NCI-H1436 (cell line): Measurements from ENCODE around the gene YARS1.
"Not testable (repeated sequence)": the region's sequence is repeated elsewhere in the genome, so short reads cannot be mapped to it uniquely, and the experiment has no call there.

Experiments used
- DNase-seq: peaks from one replicate; lab custom pipeline; 2025; lab: John Stamatoyannopoulos, UW

The YARS1 gene

GRCh38 chr1:32817815-32818786 lies 943 bp upstream of the YARS1 start:
- peak; percentile 71 for DNase-seq

DNA sequence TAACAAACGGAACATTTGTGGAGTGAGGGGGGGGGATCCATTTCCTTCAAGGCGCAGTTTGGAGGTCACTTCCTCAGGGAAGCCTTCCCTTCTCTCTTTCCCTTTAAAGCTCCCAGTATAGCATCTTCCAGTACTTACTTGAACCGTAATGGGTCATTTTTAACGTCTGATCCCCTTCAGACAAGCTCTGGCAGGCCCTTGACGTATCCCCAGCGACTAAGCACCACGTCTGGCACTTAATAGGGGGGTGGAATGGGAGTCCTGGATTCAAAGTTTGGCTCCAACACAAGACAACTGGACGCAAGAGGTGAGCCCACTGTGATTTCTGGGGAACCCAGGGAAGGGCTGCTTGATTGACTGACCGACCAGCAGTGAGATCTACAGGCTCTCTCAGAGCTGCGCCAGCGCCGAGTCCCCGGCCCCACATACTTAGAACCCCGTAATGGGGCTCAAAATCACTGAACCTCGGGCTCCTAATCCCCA lies 441 bp downstream of the YARS1 start:
- DNase-seq: no peak

DNA sequence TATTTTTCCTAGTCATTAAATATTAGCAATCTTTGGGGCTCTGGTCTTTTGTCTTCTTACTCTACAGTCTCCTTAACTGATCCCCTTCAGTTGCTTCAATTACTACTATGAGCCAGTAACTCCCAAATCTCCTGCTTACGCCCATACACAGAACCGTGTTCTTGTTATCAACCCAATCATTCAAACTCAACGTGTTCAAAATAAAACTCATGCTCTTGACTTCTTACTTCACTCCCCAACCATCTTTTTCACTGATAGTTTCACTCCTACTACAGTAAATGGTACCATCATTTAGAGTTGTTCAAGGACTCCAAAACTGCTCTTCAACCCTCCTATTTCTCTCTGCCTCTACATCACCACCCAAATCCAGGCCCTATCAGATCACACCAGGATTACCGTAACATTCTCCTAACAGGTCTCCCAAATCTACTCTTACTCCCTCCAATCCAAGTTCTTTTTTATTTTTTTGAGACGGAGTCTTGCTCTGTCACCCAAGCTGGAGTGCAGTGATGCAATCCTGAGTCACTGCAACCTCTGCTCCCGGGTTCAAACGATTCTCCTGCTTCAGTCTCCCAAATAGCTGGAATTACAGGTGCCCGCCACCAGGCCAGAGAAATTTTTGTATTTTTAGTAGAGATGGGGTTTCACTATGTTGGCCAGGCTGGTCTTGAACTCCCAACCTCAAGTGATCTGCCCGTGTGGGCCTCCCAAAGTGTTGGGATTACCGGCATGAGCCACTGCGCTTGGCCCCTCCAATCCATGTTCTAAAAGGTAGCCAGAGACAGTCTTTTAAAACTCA lies 3.0 kb downstream of the YARS1 start:
- no peak for DNase-seq

DNA sequence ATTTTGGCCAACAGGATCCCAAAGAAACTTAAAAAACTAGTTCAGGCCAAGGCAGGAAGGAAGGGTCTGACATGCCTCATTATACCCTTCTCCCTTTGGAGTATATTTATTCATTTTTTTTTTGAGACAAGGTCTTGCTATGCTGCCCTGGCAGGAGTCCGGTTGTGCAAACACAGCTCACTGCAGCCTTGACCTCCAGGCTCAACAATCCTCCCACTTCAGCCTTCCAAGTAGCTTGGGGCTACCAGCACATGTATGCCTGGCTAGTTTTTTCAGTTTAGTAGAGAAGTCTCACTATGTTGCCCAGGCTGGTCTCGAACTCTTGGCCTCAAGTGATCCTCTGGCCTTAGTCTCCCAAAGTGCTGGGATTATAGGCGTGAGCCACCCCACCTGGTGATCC lies 5.2 kb downstream of the YARS1 start:
- DNase-seq: no peak

DNA sequence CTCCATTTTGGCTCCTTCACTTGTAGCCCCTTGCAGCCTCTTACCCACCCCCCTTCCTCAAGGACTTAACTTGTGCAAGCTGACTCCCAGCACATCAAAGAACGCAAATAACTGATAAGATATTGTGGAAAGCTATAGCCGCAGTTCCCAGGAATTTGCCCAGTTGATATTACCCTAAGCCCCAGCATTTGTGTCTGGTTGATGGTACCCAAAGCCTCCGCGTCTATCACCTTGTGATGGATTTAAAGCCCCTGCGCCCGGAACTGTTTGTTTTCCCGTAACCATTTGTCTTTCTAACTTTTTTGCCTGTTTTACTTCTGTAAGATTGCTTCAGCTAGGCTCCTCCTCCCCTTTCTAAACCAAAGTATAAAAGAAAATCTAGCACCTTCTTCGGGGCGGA lies 5.9 kb downstream of the YARS1 start:
- no peak for DNase-seq

GRCh38 chr1:32810358-32810757 lies 6.8 kb downstream of the YARS1 start:
- no peak for DNase-seq

DNA sequence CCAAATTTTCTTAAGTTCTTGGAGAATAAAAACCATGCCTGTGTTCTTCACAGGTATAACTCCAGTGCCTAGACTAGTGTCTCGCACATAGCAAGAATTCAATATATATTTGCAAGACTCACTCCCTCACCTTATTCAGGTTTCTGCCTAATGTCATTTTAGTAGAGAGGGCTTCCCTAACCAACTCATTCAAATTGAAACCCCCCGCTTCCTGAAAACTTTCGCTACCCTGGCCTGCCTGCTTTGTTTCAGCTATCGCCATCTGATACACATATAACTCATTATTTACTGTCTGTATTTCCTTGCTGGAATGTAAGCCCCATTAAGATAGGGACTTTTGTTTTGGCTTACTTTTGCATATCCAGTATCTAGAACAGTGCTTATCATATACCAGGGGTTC lies 8.6 kb downstream of the YARS1 start:
- no peak for DNase-seq

GRCh38 chr1:32806910-32807523 lies 10.1 kb downstream of the YARS1 start:
- no peak for DNase-seq

DNA sequence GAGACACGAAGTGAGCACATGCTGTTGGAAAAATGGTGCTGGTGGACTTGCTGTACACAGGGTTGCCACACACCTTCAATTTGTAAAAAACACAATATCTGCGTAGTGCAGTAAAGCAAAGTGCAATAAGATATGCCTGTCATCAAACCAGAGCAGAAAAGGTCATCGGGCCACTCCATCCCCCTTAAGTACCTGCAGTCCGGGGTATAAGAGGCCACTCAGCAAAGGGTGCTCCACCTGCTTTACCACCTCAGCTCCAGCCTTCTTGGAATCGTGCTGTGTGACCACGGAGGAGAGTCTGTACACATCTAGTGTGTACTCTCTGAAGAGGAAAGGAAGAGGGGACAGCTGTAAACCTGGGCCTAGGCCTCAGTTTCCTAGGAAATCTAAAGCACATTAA lies 10.9 kb downstream of the YARS1 start:
- no peak for DNase-seq

- not testable (repeated sequence) for DNase-seq
Measured at GRCh38 chr1:32804460-32804859, 12.7 kb downstream of the YARS1 start.

DNA sequence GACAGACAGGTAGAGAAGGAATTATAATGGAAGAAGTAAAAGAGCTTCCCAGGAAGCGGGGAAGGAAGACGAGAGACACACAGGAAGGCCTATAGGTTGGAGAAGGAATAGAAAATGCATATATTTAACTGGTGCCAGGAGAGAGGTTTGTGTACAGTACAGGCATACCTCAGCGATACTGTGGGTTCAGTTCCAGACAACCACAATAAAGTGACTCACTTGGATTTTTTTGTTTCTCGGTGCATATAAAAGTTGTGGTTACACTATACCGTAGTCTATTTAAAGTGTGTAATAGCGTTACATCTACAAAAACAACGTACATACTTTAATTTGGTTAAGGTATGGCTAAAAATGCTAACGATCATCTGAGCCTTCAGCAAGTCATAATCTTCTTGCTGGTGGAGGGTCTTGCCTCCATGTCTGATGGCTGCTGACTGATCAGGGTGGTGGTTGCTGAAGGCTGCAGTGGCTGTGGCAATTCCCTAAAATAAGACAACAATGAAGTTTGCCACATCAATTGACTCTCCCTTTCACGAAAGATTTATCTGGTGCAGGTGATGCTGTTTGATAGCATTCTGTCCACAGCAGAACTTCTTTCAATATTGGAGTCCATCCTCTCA lies 16.0 kb downstream of the YARS1 start:
- DNase-seq: no peak

DNA sequence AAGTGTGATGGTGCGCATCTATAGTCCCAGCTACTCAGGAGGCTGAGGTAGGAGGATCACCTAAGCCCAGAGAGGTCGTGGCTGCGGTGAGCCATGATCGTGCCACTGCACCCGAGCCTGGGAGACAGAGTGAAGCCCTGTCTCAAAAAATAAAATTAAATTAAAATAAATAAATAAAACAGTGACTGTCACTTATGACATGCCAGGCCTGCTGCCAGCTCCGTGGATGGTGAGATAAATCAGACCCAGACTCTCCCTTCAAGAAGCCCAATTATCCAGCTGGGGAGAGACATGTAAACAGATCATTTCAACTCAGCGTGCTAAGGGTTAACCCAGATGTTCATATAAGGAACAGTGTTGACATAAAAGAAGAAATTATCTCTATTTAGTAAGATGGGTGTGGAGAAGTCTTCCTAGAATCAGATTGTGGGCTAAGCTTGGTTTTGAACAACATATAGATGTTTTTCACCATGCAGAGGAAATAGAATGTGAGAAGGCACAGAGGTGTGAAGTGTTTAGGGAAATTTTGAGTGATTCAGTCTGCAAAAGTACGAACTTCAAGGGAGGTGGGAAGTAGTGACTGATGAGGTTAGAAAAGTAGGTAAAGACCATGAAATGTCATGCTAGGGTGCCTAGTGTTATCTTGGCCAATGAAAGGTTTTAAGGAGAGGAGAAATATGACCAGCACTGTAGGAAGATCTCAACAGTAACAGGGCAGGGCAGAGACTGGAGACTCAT lies 18.3 kb downstream of the YARS1 start:
- DNase-seq: no peak

DNA sequence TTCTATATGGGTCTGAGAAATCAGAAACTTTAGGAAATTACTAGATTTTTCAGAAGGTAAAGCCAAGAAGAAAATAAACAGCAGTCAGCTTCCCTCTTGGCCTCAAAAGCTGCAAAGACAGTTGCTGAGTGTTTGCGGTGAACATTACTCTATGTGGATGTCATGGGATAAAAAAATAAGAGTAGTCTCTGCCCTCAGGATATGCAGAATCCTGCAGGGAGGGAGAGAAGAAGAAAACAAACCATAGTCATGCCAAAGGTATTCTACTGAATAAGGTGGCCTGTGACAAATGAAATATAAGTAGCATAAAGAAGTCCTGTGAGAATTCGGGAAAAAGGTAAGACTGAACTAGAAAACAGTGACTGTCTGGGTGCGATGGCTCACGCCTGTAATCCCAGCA lies 19.0 kb downstream of the YARS1 start:
- DNase-seq: no peak

DNA sequence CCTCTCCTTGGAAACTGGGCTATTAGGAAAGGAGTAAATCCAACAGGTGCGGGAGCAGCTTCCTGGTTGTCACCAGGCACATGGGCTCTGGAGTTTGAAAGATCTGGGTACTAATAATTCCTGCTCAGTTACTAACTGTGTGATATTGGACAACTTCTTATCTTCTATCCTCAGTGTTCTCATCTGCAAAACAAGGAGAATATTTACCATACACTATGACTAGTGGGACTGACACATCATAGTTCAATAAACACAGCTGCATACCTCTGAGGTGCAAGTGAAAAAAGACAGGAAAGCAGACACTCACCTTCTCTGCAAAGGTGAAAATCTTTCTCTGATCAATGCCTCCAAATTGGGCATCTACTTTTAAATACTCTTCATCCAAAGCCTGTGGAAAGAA lies 19.7 kb downstream of the YARS1 start:
- no peak for DNase-seq

DNA sequence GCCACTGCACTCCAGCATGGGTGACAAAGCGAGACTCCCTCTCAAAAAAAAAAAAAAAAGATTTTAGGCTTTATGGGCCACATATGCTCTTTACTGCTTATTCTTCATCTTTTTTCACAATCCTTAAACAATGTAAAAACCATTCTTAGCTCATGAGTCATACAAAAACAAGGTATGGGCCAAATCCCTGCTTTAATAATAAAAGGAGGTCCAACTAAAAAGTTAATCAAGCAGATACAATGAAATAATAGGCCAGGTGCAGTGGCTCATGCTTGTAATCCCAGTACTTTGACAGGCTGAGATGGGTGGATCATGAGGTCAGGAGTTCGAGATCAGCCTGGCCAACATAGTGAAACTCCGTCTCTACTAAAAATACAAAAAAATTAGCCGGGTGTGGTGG lies 21.4 kb downstream of the YARS1 start:
- not testable (repeated sequence) for DNase-seq

DNA sequence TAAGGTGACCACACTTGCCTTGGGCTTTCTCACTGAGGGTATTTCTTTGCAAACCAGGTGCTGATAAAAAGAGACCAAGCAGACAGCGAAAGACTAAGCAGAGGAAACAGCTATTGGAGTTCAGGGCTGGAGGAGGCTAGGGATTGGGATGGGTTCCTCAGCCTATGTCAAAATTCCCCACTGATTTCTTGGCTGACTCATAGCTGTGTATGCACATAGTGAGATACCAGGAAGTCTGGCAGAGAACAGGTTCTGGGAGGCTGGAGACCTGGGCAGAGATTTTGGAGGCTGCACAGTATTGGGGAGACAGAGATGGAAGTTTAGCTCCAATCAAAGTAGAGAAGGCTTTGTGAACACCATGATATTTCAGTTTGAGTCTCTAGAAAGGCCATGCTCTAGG lies 25.3 kb downstream of the YARS1 start:
- no peak for DNase-seq

DNA sequence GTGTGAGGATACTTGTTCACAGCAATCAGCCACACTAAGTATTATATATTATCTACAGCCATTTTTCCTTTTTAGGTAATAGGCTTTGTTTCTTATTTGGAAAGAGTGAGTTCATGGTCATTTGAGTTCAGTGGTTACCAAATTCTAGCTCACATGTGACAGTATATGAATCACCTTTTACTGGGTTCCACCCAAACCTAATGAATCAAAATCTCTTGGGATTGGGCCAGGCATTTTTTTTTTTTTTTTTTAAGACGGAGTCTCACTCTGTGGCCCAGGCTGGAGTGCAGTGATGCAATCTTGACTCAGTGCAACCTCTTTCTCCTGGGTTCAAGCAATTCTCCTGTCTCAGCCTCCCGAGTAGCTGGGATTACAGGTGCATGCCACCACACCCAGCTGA lies 27.8 kb downstream of the YARS1 start:
- DNase-seq: not testable (repeated sequence)

- DNase-seq: no peak
Measured at GRCh38 chr1:32786856-32787255, 30.3 kb downstream of the YARS1 start.

GRCh38 chr1:32784817-32785216 lies 32.3 kb downstream of the YARS1 start:
- no peak for DNase-seq

DNA sequence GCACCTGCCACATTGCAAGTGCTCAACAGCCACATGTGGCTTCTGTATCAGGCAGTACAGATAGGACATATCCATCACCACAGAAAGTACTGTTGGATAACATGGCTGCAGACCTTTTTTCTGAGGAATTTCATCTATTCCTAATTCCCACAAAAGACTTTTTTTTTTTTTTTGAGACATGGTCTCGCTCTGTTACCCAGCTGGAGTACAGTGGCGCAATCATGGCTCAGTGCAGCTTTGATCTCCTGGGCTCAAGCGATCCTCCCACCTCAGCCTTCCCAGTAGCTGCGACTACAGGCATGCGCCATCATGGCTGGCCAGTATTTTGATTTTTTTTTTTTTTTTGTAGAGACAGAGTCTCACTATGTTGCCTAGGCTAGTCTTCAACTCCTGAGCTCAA lies 33.3 kb downstream of the YARS1 start:
- DNase-seq: no peak

- DNase-seq: no peak
Measured at GRCh38 chr1:32782086-32782485, 35.1 kb downstream of the YARS1 start.
